HepG2 (cell line): ENCODE measurements around the gene HDAC4.

Experiments
- CHD2 ChIP-seq: IDR thresholded peaks from 2 replicates; pipeline ENCODE4 v1.6.1; 2011; ENCODE audit warnings: low read depth, low read length, improper control_type of control experiment
- MAX ChIP-seq: IDR thresholded peaks from 2 replicates; pipeline ENCODE4 v1.6.1; 2012; ENCODE audit warnings: inconsistent platforms
- MED1 ChIP-seq: sonication (generic); formaldehyde crosslinking; IDR thresholded peaks from 2 replicates; pipeline ENCODE4 v1.4.0; 2020; ENCODE audit warnings: missing genetic modification reagents
- RORA ChIP-seq: sonication (generic); formaldehyde crosslinking; IDR thresholded peaks from 2 replicates; pipeline ENCODE4 v1.5.0; 2020; ENCODE audit warnings: mild to moderate bottlenecking, missing genetic modification reagents, moderate library complexity
- SOX6 ChIP-seq, 2 experiments: fragments of 450-650 bp in 1 of 2; sonication (generic) in 1 of 2; formaldehyde crosslinking in 1 of 2; IDR thresholded peaks; 2 replicates each; pipeline versions ENCODE4 v1.4.0 to v1.6.1; 2017 to 2020; ENCODE audit warnings: antibody characterized with exemption in 1 of 2, mild to moderate bottlenecking in 1 of 2, missing genetic modification reagents in 1 of 2
- ZNF24 ChIP-seq: fragments of 450-650 bp; IDR thresholded peaks from 2 replicates; pipeline ENCODE4 v1.6.1; 2017; ENCODE audit warnings: antibody characterized with exemption, mild to moderate bottlenecking
- ZNF549 ChIP-seq: sonication (generic); formaldehyde crosslinking; IDR thresholded peaks from 2 replicates; pipeline ENCODE4 v1.5.0; 2020; ENCODE audit warnings: missing genetic modification reagents
- ZNF598 ChIP-seq: sonication (generic); formaldehyde crosslinking; IDR thresholded peaks from 2 replicates; pipeline ENCODE4 v1.5.1; 2020; ENCODE audit warnings: mild to moderate bottlenecking, missing genetic modification reagents, borderline replicate concordance
- ZNF639 ChIP-seq: conservative IDR thresholded peaks from 2 replicates; pipeline ENCODE4 v1.6.1; 2018; ENCODE audit warnings: missing genetic modification reagents
- TF ChIP-seq, protein P1 (sequence below): sonication (generic); formaldehyde crosslinking; IDR thresholded peaks from 2 replicates; pipeline ENCODE4 v1.5.0; 2020; ENCODE audit warnings: mild to moderate bottlenecking, missing genetic modification reagents, moderate library complexity
- TF ChIP-seq, protein P2 (sequence below), 2 experiments: IDR thresholded peaks; 2 replicates each; pipeline ENCODE4 v1.6.1; 2011 to 2012; ENCODE audit warnings: low read length in 2 of 2, borderline replicate concordance in 1 of 2, low read depth in 1 of 2, mild to moderate bottlenecking in 1 of 2, moderate library complexity in 1 of 2
- TF ChIP-seq, protein P3 (sequence below): sonication (generic); formaldehyde crosslinking; IDR thresholded peaks from 2 replicates; pipeline ENCODE4 v1.4.0; 2020; ENCODE audit warnings: mild to moderate bottlenecking, missing genetic modification reagents

GRCh38 chr2:239330836-239331235 is 70.0 kb downstream of the HDAC4 start:
- TF ChIP-seq MAX (no peak), RORA (no peak), ZNF598 (CRISPR knock-in tag) (no peak), ZNF639 (CRISPR knock-in tag) (no peak), SOX6 (IDR thresholded peaks at IDR 0.05) (no peak), SOX6 (CRISPR knock-in tag; IDR thresholded peaks at IDR 0.05) (no peak), ZNF549 (CRISPR knock-in tag) (no peak), MED1 (CRISPR knock-in tag) (no peak), CHD2 (no peak), ZNF24 (no peak)
- TF ChIP-seq, protein P1, sequence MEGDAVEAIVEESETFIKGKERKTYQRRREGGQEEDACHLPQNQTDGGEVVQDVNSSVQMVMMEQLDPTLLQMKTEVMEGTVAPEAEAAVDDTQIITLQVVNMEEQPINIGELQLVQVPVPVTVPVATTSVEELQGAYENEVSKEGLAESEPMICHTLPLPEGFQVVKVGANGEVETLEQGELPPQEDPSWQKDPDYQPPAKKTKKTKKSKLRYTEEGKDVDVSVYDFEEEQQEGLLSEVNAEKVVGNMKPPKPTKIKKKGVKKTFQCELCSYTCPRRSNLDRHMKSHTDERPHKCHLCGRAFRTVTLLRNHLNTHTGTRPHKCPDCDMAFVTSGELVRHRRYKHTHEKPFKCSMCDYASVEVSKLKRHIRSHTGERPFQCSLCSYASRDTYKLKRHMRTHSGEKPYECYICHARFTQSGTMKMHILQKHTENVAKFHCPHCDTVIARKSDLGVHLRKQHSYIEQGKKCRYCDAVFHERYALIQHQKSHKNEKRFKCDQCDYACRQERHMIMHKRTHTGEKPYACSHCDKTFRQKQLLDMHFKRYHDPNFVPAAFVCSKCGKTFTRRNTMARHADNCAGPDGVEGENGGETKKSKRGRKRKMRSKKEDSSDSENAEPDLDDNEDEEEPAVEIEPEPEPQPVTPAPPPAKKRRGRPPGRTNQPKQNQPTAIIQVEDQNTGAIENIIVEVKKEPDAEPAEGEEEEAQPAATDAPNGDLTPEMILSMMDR = no peak
- TF ChIP-seq, protein P2, sequence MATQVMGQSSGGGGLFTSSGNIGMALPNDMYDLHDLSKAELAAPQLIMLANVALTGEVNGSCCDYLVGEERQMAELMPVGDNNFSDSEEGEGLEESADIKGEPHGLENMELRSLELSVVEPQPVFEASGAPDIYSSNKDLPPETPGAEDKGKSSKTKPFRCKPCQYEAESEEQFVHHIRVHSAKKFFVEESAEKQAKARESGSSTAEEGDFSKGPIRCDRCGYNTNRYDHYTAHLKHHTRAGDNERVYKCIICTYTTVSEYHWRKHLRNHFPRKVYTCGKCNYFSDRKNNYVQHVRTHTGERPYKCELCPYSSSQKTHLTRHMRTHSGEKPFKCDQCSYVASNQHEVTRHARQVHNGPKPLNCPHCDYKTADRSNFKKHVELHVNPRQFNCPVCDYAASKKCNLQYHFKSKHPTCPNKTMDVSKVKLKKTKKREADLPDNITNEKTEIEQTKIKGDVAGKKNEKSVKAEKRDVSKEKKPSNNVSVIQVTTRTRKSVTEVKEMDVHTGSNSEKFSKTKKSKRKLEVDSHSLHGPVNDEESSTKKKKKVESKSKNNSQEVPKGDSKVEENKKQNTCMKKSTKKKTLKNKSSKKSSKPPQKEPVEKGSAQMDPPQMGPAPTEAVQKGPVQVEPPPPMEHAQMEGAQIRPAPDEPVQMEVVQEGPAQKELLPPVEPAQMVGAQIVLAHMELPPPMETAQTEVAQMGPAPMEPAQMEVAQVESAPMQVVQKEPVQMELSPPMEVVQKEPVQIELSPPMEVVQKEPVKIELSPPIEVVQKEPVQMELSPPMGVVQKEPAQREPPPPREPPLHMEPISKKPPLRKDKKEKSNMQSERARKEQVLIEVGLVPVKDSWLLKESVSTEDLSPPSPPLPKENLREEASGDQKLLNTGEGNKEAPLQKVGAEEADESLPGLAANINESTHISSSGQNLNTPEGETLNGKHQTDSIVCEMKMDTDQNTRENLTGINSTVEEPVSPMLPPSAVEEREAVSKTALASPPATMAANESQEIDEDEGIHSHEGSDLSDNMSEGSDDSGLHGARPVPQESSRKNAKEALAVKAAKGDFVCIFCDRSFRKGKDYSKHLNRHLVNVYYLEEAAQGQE (IDR thresholded peaks at IDR 0.05; ENCODE audit: borderline replicate concordance in 1 of 2, low read depth in 1 of 2, low read length in 2 of 2) = no peak
- TF ChIP-seq, protein P3, sequence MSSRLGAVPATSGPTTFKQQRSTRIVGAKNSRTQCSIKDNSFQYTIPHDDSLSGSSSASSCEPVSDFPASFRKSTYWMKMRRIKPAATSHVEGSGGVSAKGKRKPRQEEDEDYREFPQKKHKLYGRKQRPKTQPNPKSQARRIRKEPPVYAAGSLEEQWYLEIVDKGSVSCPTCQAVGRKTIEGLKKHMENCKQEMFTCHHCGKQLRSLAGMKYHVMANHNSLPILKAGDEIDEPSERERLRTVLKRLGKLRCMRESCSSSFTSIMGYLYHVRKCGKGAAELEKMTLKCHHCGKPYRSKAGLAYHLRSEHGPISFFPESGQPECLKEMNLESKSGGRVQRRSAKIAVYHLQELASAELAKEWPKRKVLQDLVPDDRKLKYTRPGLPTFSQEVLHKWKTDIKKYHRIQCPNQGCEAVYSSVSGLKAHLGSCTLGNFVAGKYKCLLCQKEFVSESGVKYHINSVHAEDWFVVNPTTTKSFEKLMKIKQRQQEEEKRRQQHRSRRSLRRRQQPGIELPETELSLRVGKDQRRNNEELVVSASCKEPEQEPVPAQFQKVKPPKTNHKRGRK (CRISPR knock-in tag) = no peak
